HG03064 (cell line): ENCODE measurements around the gene PSD.

Experiments
- ATAC-seq: cut with Tn5 transposase; IDR thresholded peaks from one replicate; pipeline ENCODE4 v1.9.1; 2021; ENCODE audit warnings: low read depth; ENCODE audit not compliant: unreplicated experiment

PSD gene

GRCh38 chr10:102406815-102407214, 11.8 kb downstream of the PSD start:
- no peak for ATAC-seq

- no peak for ATAC-seq
These were observed 13.0 kb downstream of the PSD start for GRCh38 chr10:102405632-102406031.

- ATAC-seq = no peak
These were observed 13.4 kb downstream of the PSD start for GRCh38 chr10:102405108-102405571.

GRCh38 chr10:102404361-102405107, 14.1 kb downstream of the PSD start:
- ATAC-seq = no peak

- ATAC-seq = no peak
These were observed 15.5 kb downstream of the PSD start for GRCh38 chr10:102403115-102403514.

GRCh38 chr10:102402512-102402896, 16.1 kb downstream of the PSD start:
- ATAC-seq = no peak

- no peak for ATAC-seq
These were observed 16.7 kb downstream of the PSD start for GRCh38 chr10:102401735-102402511.

- no peak for ATAC-seq
These were observed 17.3 kb downstream of the PSD start for GRCh38 chr10:102401342-102401654.

- ATAC-seq = no peak
These were observed 17.8 kb downstream of the PSD start for GRCh38 chr10:102400598-102401341.

- ATAC-seq = no peak
These were observed 18.5 kb downstream of the PSD start for GRCh38 chr10:102400076-102400475.

- ATAC-seq = no peak
These were observed 19.2 kb downstream of the PSD start for GRCh38 chr10:102399217-102400021.

- no peak for ATAC-seq
These were observed 20.2 kb downstream of the PSD start for GRCh38 chr10:102398172-102399020.

- ATAC-seq = no peak
These were observed 21.1 kb downstream of the PSD start for GRCh38 chr10:102397222-102398171.

- no peak for ATAC-seq
These were observed 21.8 kb downstream of the PSD start for GRCh38 chr10:102396730-102397151.

GRCh38 chr10:102396317-102396650, 22.3 kb downstream of the PSD start:
- ATAC-seq = no peak

- ATAC-seq = no peak
These were observed 22.9 kb downstream of the PSD start, which contains the start of gene NFKB2 for GRCh38 chr10:102395400-102396316. Gene NFKB2 (plus strand): TSS chr10:102395705. CDS start chr10:102395960, 255 bp downstream.

GRCh38 chr10:102394801-102395399, 23.7 kb downstream of the PSD start:
- no peak for ATAC-seq
